Choroid plexus epithelial cell (primary cell): ENCODE measurements around the gene CEP83.

ENCODE experiments used
- DNase-seq: peaks from one replicate; pipeline ENCODE4 v3.0.0-alpha.2; 2010; ENCODE audit warnings: low read depth
- H3K4me3 ChIP-seq: 2 replicates; pipeline ENCODE4 v1.5.1; 2011; ENCODE audit warnings: low read depth, mild to moderate bottlenecking, control low read depth, low read length, moderate library complexity
- TF ChIP-seq, protein P1 (sequence below): conservative IDR thresholded peaks from 2 replicates; pipeline ENCODE4 v1.5.1; 2011; ENCODE audit warnings: low read depth, mild to moderate bottlenecking, control low read depth, inconsistent platforms, low read length, moderate library complexity

CEP83 gene

DNA sequence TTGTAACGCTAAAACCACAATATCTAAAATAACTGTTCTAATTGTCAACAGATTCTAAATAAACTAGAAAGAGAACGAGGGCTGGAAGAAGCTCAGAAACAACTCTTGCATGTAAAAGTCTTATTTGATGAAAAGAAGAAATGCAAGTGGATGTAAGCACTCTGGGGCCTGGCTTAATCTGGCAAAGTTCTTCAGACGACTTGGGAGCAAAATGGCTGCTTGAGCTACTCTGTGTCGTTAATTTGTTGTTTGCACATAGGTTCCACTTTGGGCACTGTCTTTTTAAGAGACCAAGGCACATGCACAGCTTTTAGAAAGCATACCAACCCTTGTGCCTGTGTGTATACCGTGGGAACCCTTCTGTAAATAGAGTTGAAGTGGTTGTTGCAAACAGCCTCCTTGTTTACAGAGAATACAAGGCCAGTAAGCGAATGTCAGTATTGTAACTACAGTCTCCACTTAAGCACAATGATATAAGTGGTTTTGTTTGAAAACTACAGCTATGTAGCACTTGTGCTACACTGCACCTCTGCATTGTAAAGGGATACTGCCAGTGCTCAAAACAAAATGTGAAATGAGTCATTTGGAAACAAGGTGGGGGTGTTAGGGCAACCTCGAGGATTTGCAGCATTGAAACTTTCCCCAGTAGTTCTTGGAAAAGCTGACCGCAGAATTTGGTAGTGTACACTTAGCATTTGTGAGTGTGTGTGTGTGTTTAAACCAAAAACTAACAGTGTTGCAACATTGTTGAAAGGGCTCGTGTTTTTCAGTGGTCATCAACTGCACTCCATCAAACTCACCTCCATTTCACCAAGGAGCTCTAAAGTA, 154.3 kb downstream of the CEP83 start:
- TF ChIP-seq, protein P1, sequence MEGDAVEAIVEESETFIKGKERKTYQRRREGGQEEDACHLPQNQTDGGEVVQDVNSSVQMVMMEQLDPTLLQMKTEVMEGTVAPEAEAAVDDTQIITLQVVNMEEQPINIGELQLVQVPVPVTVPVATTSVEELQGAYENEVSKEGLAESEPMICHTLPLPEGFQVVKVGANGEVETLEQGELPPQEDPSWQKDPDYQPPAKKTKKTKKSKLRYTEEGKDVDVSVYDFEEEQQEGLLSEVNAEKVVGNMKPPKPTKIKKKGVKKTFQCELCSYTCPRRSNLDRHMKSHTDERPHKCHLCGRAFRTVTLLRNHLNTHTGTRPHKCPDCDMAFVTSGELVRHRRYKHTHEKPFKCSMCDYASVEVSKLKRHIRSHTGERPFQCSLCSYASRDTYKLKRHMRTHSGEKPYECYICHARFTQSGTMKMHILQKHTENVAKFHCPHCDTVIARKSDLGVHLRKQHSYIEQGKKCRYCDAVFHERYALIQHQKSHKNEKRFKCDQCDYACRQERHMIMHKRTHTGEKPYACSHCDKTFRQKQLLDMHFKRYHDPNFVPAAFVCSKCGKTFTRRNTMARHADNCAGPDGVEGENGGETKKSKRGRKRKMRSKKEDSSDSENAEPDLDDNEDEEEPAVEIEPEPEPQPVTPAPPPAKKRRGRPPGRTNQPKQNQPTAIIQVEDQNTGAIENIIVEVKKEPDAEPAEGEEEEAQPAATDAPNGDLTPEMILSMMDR: no peak
- peak; percentile 91 for DNase-seq
- H3K4me3 ChIP-seq: no peak overlapping the region

DNA sequence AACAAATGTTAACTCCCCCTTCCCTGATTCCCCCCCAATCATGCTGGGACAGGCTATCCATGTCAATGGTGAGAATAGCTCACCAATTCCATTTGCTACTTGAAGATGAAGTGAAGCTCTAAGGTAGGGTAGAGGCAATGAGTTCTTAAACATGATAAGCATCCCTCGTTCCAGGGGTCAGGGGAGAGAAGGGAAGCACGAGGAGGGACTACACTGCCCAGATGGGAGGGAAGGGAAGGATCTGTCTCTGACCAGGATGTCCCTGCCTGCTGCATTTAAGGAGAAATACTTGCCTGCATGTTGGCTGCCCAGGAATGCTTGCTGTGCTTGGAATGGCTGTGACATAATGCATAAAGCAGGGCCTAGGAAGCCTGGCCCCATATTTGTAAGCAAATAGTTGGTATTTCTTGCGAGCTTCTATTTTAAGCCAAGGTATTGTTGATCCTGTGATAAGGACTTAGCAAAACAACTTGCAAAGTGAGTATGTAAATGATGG, 155.1 kb downstream of the CEP83 start:
- TF ChIP-seq, protein P1: no peak
- no peak overlapping the region for H3K4me3 ChIP-seq
- peak; percentile 85 for DNase-seq

DNA sequence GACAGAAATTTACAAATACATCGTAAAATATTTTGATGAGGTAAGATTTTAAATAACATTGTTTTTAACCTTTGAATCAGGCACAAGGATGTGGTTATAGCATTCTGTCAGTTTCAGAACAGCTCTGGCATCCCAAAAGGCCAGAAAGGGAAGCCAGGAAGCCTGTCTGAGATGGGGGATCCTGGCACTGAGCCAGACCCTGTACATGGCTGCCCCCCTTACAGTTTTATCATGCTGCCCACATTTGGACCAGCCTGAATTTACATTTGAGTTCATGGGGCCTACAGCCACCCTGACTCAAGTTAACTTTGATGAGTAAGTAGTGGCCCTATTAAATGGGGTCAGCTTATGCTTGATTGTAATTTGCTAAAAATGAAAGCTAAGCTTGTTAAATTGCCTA, 155.7 kb downstream of the CEP83 start:
- DNase-seq: no peak
- TF ChIP-seq, protein P1: no peak
- H3K4me3 ChIP-seq: no peak overlapping the region

DNA sequence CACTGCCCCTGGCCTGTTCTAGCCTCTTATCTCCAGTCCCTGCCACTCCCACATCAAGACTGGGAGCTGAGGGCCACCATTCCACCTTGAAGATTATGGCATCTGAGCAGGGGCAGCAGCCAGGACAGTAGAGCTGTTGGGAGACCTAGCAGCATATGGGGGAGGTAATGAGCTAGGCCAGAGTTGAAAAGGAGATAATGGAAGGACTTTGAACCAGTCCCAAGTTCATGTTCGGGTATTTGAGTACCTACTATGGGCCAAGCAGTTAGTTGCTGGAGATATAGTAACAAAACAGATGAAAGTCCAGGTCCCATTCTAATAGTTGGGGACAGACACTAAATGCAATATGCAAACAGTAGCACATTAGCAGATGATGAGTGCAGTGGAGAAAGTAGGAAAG, 159.8 kb downstream of the CEP83 start:
- TF ChIP-seq, protein P1: no peak
- no peak overlapping the region for H3K4me3 ChIP-seq
- DNase-seq: no peak

DNA sequence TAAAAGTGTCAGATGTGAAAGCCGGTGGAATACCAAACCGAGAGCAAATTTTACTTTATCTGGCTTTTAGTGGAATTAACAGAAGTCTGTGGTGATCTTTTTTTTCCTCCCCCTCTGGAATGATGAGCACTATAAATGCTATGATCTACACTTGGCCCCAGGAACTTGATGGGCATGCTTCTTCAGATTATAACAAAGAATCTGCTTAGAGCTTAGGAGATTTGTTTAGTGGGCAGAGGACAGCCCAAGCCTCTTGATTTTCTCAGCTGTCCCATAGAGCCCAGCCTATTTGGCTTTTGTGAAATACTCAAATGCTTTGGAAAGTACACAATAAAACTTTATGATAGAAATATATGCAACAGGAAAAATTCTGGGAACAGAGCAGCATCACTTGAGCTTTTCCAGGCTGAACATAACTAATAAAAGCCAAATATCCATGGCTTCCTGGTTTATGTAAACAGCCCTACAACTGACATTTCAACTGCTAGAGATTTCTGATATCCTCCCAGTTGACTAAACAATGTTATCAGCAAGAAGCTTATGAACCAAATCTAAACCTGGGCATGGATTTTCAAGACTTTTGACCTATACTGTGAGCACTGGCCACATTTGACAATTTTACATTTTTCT, 161.7 kb downstream of the CEP83 start:
- DNase-seq: no peak
- H3K4me3 ChIP-seq: no peak overlapping the region
- TF ChIP-seq, protein P1: no peak

DNA sequence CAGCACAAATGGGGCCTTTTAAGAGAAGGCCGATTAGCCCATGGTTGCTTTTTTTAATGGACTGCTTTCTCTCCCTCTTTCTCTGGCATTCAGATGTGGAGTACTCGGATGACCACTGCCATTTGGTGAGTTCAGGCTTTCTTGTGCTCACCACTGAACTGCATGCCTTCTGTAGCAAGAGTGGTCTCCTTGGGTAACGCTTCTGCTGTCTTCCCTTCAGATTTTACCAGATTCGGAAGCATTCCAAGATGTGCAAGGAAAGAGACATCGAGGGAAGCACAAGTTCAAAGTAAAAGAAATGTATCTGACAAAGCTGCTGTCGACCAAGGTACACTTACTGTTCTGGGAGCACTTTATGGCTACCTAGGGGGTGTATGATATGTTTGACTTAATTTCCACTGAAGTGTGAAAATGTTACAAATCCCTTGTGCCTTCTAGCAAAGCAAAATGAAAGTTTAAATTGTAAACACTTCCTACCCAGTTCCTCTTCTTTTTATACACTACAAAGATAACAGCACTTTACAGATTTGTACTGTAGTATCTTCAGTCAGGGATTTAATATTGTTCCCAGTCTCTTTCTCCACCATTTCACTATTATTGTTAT, 162.5 kb downstream of the CEP83 start:
- no peak for DNase-seq
- TF ChIP-seq, protein P1: no peak
- no peak overlapping the region for H3K4me3 ChIP-seq
